Dendritic cell treated with granulocyte-macrophage colony-stimulating factor and Interleukin-4, amounts not matched to agents 40 ng/mL and 50 ng/mL, for 4 days (primary cell): Measurements from ENCODE around the gene MAML2.

Experiments used
- H3K27ac Mint-ChIP-seq: one replicate; pipeline ENCODE4 v1.8.0; 2022; ENCODE audit warnings: mild to moderate bottlenecking, mixed read lengths
- H3K27me3 Mint-ChIP-seq: one replicate; pipeline ENCODE4 v1.8.0; 2022; ENCODE audit warnings: mild to moderate bottlenecking, mixed read lengths
- H3K36me3 Mint-ChIP-seq: one replicate; pipeline ENCODE4 v1.8.0; 2022; ENCODE audit warnings: low read depth, mixed read lengths
- H3K4me1 Mint-ChIP-seq: one replicate; pipeline ENCODE4 v1.8.0; 2022; ENCODE audit warnings: low read depth, mixed read lengths
- H3K4me3 Mint-ChIP-seq: one replicate; pipeline ENCODE4 v1.8.0; 2022; ENCODE audit warnings: mild to moderate bottlenecking, moderate library complexity, mixed read lengths
- H3K9me3 Mint-ChIP-seq: one replicate; pipeline ENCODE4 v1.8.0; 2022; ENCODE audit warnings: mixed read lengths
- intact Hi-C: fragments of 100-400 bp; cut with micrococcal nuclease; formaldehyde crosslinking; loops from one replicate; pipeline ENCODE4 v1.15.0; 2022

Gene MAML2

DNA sequence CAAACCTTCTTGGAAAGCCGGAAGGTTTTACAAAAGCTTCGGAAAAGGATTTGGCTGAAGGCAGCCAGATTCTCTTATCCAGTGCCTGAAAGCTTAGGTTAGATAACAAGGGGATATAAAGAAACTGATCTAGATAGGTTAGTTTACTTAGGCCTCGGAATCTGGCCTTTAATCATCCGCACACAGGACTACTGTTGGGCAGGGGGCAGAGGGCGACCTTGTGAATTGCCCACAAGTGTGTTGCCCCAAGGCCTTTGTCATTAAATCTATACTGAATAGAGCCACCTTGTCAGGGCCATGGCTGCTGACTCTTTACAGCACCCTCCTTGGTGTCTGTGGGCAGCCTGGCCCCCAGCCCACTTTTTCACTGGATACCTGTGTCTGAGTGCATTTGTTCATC lies 409.4 kb downstream of the MAML2 start:
- Mint-ChIP-seq H3K9me3 (peaks cover 14% of the 10 kb centered on the region), H3K36me3 (no peaks in the 10 kb centered on the region), H3K4me3 (no peak overlapping the region), H3K27ac (no peak overlapping the region), H3K27me3 (peaks cover 1% of the 10 kb centered on the region), H3K4me1 (no peaks in the 10 kb centered on the region)
- intact Hi-C loops = no loop called here

DNA sequence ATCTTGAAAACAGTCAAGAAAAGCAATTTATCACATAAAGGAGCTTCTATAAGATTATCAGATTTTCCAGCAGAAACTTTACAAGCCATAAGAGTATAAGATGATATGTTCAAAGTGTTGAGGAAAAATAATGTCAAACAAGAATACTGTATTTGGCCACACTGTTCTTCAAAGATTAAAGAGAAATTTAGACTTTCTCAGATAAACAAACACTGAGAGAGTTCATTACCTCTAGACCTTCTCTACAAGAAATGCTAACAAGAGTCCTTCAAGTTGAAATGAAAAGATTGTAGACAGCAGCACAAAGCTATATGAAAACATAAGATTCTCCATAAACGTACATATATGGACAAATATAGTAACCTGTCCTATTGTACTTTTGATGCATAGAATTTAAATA lies 411.1 kb downstream of the MAML2 start:
- H3K9me3 Mint-ChIP-seq = peaks cover 14% of the 10 kb centered on the region
- peaks cover 4% of the 10 kb centered on the region for H3K27me3 Mint-ChIP-seq
- no peaks in the 10 kb centered on the region for H3K36me3 Mint-ChIP-seq
- no peak overlapping the region for H3K4me3 Mint-ChIP-seq
- intact Hi-C loops = no loop called here
- no peaks in the 10 kb centered on the region for H3K4me1 Mint-ChIP-seq
- H3K27ac Mint-ChIP-seq = no peak overlapping the region

DNA sequence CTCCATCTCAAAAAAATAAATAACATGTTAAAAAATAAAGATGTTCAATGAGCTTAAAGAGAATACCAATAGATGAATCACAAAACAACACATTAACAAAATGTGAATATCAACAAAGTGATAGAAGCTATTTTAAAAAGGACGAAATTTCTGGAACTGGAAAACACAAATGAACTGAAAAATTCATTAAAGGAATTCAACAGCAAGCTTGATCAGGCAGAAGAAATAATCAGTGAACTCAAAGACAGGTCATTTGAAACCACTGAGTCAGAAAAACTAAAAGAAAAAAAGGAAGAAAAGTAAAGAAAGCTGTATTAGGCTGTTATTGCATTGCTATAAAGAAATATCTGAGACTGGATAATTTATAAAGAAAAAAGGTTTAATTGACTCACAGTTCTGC lies 412.0 kb downstream of the MAML2 start:
- no peak overlapping the region for H3K4me3 Mint-ChIP-seq
- H3K27ac Mint-ChIP-seq = no peak overlapping the region
- intact Hi-C loops = no loop called here
- no peaks in the 10 kb centered on the region for H3K36me3 Mint-ChIP-seq
- no peaks in the 10 kb centered on the region for H3K4me1 Mint-ChIP-seq
- H3K9me3 Mint-ChIP-seq = peaks cover 14% of the 10 kb centered on the region
- H3K27me3 Mint-ChIP-seq = peaks cover 10% of the 10 kb centered on the region

- Mint-ChIP-seq H3K27ac (no peak overlapping the region), H3K36me3 (peaks cover 15% of the 10 kb centered on the region), H3K4me1 (peaks cover 22% of the 10 kb centered on the region), H3K4me3 (no peak overlapping the region), H3K9me3 (peaks cover 12% of the 10 kb centered on the region), H3K27me3 (peaks cover 10% of the 10 kb centered on the region)
- intact Hi-C loops = no loop called here
These were observed 416.3 kb downstream of the MAML2 start for GRCh38 chr11:95926726-95927125.
